H1 (cell line): ENCODE results near the gene ATP6AP1. TPM values are rescaled to one million over a fixed set of nuclear protein-coding genes. Genes with fewer than 3 reads are reported as not detected.

Source experiments
- CTCF ChIA-PET: fragments of 300-600 bp; sonication (Branson Sonifier 250); formaldehyde crosslinking; loops from one replicate; lab custom pipeline; 2021; ENCODE audit not compliant: partially characterized antibody; lab: Charles Lee
- POLR2A ChIA-PET: fragments of 300-600 bp; sonication (Branson Sonifier 250); formaldehyde crosslinking; loops from one replicate; lab custom pipeline; 2021; ENCODE audit warnings: inconsistent platforms; ENCODE audit not compliant: partially characterized antibody; lab: Charles Lee
- DNase-seq, 2 experiments: peaks; one replicate each; pipeline versions ENCODE4 v3.0.0 to v3.0.0-alpha.2; 2010 to 2022; ENCODE audit warnings: low spot score in 2 of 2, low read depth in 1 of 2, mixed read lengths in 1 of 2
- FAIRE-seq: peaks from 2 replicates; lab custom pipeline; 2011; peaks lifted over from hg19 to GRCh38; lab: Jason Lieb, UNC
- H2AFZ ChIP-seq: 2 replicates; pipeline ENCODE4 v1.8.1; 2012; ENCODE audit warnings: low read length, inconsistent platforms
- H2AK5ac ChIP-seq: 2 replicates; pipeline ENCODE4 v1.6.1; 2013; ENCODE audit warnings: low read depth, low read length
- H2BK120ac ChIP-seq: replicated peaks from 2 replicates; pipeline ENCODE3; 2013; ENCODE audit warnings: low read depth, low read length, inconsistent platforms
- H2BK12ac ChIP-seq: 2 replicates; pipeline ENCODE4 v1.6.1; 2013; ENCODE audit warnings: low read depth, low read length
- H2BK15ac ChIP-seq: 2 replicates; pipeline ENCODE4 v1.6.1; 2013; ENCODE audit warnings: low read length
- H2BK20ac ChIP-seq: 2 replicates; pipeline ENCODE4 v1.6.1; 2013; ENCODE audit warnings: low read length
- H2BK5ac ChIP-seq: 2 replicates; pipeline ENCODE4 v1.6.1; 2013; ENCODE audit warnings: low read depth, low read length
- H3K14ac ChIP-seq: 2 replicates; pipeline ENCODE4 v1.6.1; 2013; ENCODE audit warnings: inconsistent platforms; ENCODE audit not compliant: insufficient read length
- H3K18ac ChIP-seq: 2 replicates; pipeline ENCODE4 v1.6.1; 2013; ENCODE audit warnings: low read length; ENCODE audit errors: extremely low read depth
- H3K23ac ChIP-seq: 2 replicates; pipeline ENCODE4 v1.6.1; 2013; ENCODE audit warnings: inconsistent platforms; ENCODE audit not compliant: insufficient read length
- H3K23me2 ChIP-seq: 2 replicates; pipeline ENCODE4 v1.6.1; 2013; ENCODE audit warnings: low read depth, low read length
- H3K27ac ChIP-seq: 2 replicates; pipeline ENCODE4 v1.6.1; 2011; ENCODE audit warnings: low read depth, low read length, inconsistent platforms
- H3K27me3 ChIP-seq, 4 experiments: replicated peaks in 1 of 4; 1 replicate in 1 of 4; 2 replicates in 3 of 4; pipeline versions ENCODE4 v1.6.1 to v1.8.1; 2011 to 2013; ENCODE audit warnings: low read length in 3 of 4, mild to moderate bottlenecking in 3 of 4, inconsistent platforms in 2 of 4, mixed read lengths in 2 of 4, moderate library complexity in 1 of 4; ENCODE audit not compliant: control insufficient read depth in 3 of 4, insufficient read depth in 3 of 4; ENCODE audit errors: extremely low read depth in 1 of 4
- H3K36me3 ChIP-seq, 4 experiments: 2 replicates each; pipeline versions ENCODE4 v1.6.1 to v1.8.1; 2011 to 2013; ENCODE audit warnings: mild to moderate bottlenecking in 4 of 4, low read length in 3 of 4, moderate library complexity in 2 of 4, control low read depth in 1 of 4, inconsistent platforms in 1 of 4; ENCODE audit not compliant: insufficient read depth in 4 of 4, control insufficient read depth in 2 of 4
- H3K4ac ChIP-seq: replicated peaks from 2 replicates; pipeline ENCODE3; 2013; ENCODE audit warnings: low read length, low read depth, mixed read lengths, inconsistent platforms; ENCODE audit not compliant: insufficient read length
- H3K4me1 ChIP-seq, 4 experiments: replicated peaks in 1 of 4; 1 replicate in 1 of 4; 2 replicates in 3 of 4; pipeline versions ENCODE4 v1.6.1 to v1.8.1; 2011 to 2013; ENCODE audit warnings: low read length in 3 of 4, inconsistent platforms in 2 of 4, mixed read lengths in 1 of 4; ENCODE audit not compliant: insufficient read depth in 4 of 4, control insufficient read depth in 3 of 4
- H3K4me2 ChIP-seq, 2 experiments: 2 replicates each; pipeline versions ENCODE4 v1.6.1 to v1.8.1; 2011 to 2013; ENCODE audit warnings: low read depth in 2 of 2, low read length in 2 of 2, control low read depth in 1 of 2, inconsistent platforms in 1 of 2, mild to moderate bottlenecking in 1 of 2; ENCODE audit not compliant: insufficient read depth in 1 of 2
- H3K4me3 ChIP-seq, 4 experiments: fragments of 200-600, 300-600 bp in 1 of 4; sonication (generic), shearing (Covaris generic), sonication (Bioruptor Twin) in 1 of 4; 2 replicates each; pipeline versions ENCODE4 v1.5.1 to v1.8.1; 2011 to 2016; ENCODE audit warnings: low read length in 4 of 4, low read depth in 3 of 4, control low read depth in 2 of 4, inconsistent platforms in 2 of 4, mild to moderate bottlenecking in 2 of 4, mixed read lengths in 1 of 4, moderate library complexity in 1 of 4; ENCODE audit not compliant: insufficient read depth in 2 of 4; ENCODE audit errors: extremely low read depth in 1 of 4
- H3K56ac ChIP-seq: replicated peaks from 2 replicates; pipeline ENCODE3; 2013; ENCODE audit warnings: low read depth, mild to moderate bottlenecking, mixed read lengths, low read length, inconsistent platforms; ENCODE audit not compliant: insufficient read length
- H3K79me1 ChIP-seq: 2 replicates; pipeline ENCODE4 v1.6.1; 2013; ENCODE audit warnings: low read depth, low read length, control low read depth
- H3K79me2 ChIP-seq, 2 experiments: 2 replicates each; pipeline versions ENCODE4 v1.6.1 to v1.8.1; 2012 to 2013; ENCODE audit warnings: low read length in 2 of 2, mild to moderate bottlenecking in 2 of 2, inconsistent platforms in 1 of 2; ENCODE audit not compliant: insufficient read depth in 2 of 2, control insufficient read depth in 1 of 2
- H3K9ac ChIP-seq, 4 experiments: replicated peaks in 1 of 4; 1 replicate in 1 of 4; 2 replicates in 3 of 4; pipeline versions ENCODE4 v1.6.1 to v1.8.1; 2011 to 2013; ENCODE audit warnings: low read depth in 3 of 4, low read length in 3 of 4, control low read depth in 2 of 4, mild to moderate bottlenecking in 2 of 4, moderate library complexity in 2 of 4, inconsistent platforms in 1 of 4; ENCODE audit errors: extremely low read depth in 1 of 4
- H3K9me3 ChIP-seq, 2 experiments: 2 replicates each; pipeline versions ENCODE4 v1.6.1 to v1.8.1; 2012 to 2013; ENCODE audit warnings: mild to moderate bottlenecking in 2 of 2, moderate library complexity in 2 of 2, control low read depth in 1 of 2, inconsistent platforms in 1 of 2, low read depth in 1 of 2, low read length in 1 of 2, mixed read lengths in 1 of 2; ENCODE audit not compliant: insufficient read depth in 2 of 2
- H4K20me1 ChIP-seq, 2 experiments: replicated peaks in 1 of 2; 2 replicates each; pipeline versions ENCODE3 to v1.8.1; 2011 to 2013; ENCODE audit warnings: inconsistent platforms in 2 of 2, low read length in 2 of 2, mild to moderate bottlenecking in 1 of 2; ENCODE audit not compliant: insufficient read depth in 2 of 2, control insufficient read depth in 1 of 2
- H4K5ac ChIP-seq: 2 replicates; pipeline ENCODE4 v1.6.1; 2013; ENCODE audit warnings: low read length, low read depth, mixed read lengths, inconsistent platforms; ENCODE audit not compliant: insufficient read length
- H4K8ac ChIP-seq: 2 replicates; pipeline ENCODE4 v1.8.0; 2013; ENCODE audit warnings: mild to moderate bottlenecking, moderate library complexity, low read length, inconsistent platforms; ENCODE audit not compliant: insufficient read depth; ENCODE audit errors: extremely low read depth
- H4K91ac ChIP-seq: replicated peaks from 2 replicates; pipeline ENCODE3; 2013; ENCODE audit warnings: low read length, mixed read lengths, inconsistent platforms; ENCODE audit not compliant: insufficient read length
- CBX5 ChIP-seq: fragments of 300-800, 300-1000 bp; sonication (generic); IDR thresholded peaks from 2 replicates; pipeline ENCODE4 v1.7.1; 2016; ENCODE audit warnings: antibody characterized with exemption, low read length, low read depth
- CBX8 ChIP-seq: fragments of 300-800, 300-1000 bp; sonication (generic); IDR thresholded peaks from 2 replicates; pipeline ENCODE4 v1.7.1; 2016; ENCODE audit warnings: low read depth, low read length, borderline replicate concordance
- CREB1 ChIP-seq: IDR thresholded peaks from 2 replicates; pipeline ENCODE4 v1.6.1; 2012; ENCODE audit warnings: inconsistent platforms
- MAFK ChIP-seq: IDR thresholded peaks from 2 replicates; pipeline ENCODE4 v1.6.1; 2012; ENCODE audit warnings: low read depth, mild to moderate bottlenecking, improper control_type of control experiment, low read length
- NANOG ChIP-seq: IDR thresholded peaks from 2 replicates; pipeline ENCODE4 v1.6.1; 2011; ENCODE audit warnings: low read length, low read depth, mild to moderate bottlenecking, inconsistent platforms; ENCODE audit not compliant: insufficient read depth, poor library complexity, severe bottlenecking
- POU5F1 ChIP-seq: IDR thresholded peaks from 2 replicates; pipeline ENCODE4 v1.6.1; 2011; ENCODE audit warnings: low read depth, mild to moderate bottlenecking, low read length, moderate library complexity
- RFX5 ChIP-seq: IDR thresholded peaks from 2 replicates; pipeline ENCODE4 v1.6.1; 2011; ENCODE audit warnings: low read depth, low read length, improper control_type of control experiment, borderline replicate concordance
- SP4 ChIP-seq: IDR thresholded peaks from 2 replicates; pipeline ENCODE4 v1.6.1; 2012; ENCODE audit warnings: low read length, inconsistent platforms
- SRF ChIP-seq: IDR thresholded peaks from 2 replicates; pipeline ENCODE4 v1.6.1; 2011; ENCODE audit warnings: mild to moderate bottlenecking, low read depth, low read length, moderate library complexity
- WGBS, 2 experiments: shearing (Covaris generic) in 1 of 2; methylation state at CpG; one replicate each; pipeline versions ENCODE4 v1.1.6 to v1.1.7; 2013 to 2015; ENCODE audit warnings: low lambda C conversion rate in 2 of 2, mixed read lengths in 2 of 2, inconsistent platforms in 1 of 2, low coverage in 1 of 2, missing lambda C conversion rate in 1 of 2; ENCODE audit not compliant: insufficient replicate concordance in 2 of 2, insufficient coverage in 1 of 2, insufficient read length in 1 of 2; ENCODE audit errors: extremely low coverage in 1 of 2, missing lambda C conversion rate in 1 of 2; 5-methylcytosine and 5-hydroxymethylcytosine counted together
- polyA plus RNA-seq, 7 experiments: library from polyadenylated mRNA; depleted of rRNA in 3 of 7; stranded (reverse) in 5 of 7; unstranded in 2 of 7; fragments of >200 nt in 5 of 7; fragments of 200-250 nt in 2 of 7; gene quantifications; 1 replicate in 5 of 7; 2 replicates in 1 of 7; 4 replicates in 1 of 7; pipeline versions ENCODE4 v1.2.1 to v1.2.3, GENCODE V29; 2011 to 2013; ENCODE audit warnings: missing spikeins in 2 of 7, mixed read lengths in 2 of 7
- total RNA-seq: library from RNA; stranded (reverse); fragmentation: NEBNext Ultra II Directional; extraction: Animal tissue kit (Norgen Biotek cat#: 25700); gene quantifications from 2 replicates; pipeline ENCODE4 v1.2.1, GENCODE V29; 2021

ATP6AP1 gene
- total and polyA plus RNA-seq, 2 of the 8 experiments (the other 6 are each of a cell fraction or from before 2014, with no cell fraction given) = 44.6 to 80.8 TPM

DNA sequence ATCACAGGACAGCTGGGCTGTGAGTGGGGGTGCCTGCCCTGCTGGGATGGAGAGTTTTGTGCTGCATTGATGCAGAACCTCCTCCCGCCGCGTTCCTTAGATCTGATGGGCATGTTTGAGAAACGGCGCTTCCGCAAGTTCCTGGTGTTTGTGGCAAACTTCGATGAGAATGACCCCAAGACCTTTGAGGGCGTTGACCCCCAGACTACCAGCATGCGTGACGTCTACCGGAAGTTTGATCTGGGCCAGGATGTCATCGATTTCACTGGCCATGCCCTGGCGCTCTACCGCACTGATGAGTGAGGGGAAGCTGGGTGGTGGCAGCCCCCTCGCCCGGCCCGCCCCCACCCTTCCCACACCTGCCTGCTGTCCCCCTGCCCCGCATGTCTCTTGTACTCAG, 11.4 kb downstream of the ATP6AP1 start:
- Histone ChIP-seq H2AK5ac (no peak overlapping the region), H3K9ac (no peak overlapping the region), H4K91ac (no peak overlapping the region), H3K79me2 (peaks cover 0 to 17% of the 10 kb centered on the region in 2 experiments; a peak in 2 of 4 replicates), H3K27me3 (no peaks in the 10 kb centered on the region), H3K56ac (no peak overlapping the region), H4K5ac (no peak overlapping the region), H3K27ac (no peak overlapping the region), H3K4ac (no peak overlapping the region), H3K9me3 (no peaks in the 10 kb centered on the region), H3K18ac (no peak overlapping the region), H4K8ac (no peak overlapping the region), H3K14ac (no peak overlapping the region), H2BK5ac (no peak overlapping the region), H3K36me3 (peaks cover 0 to 27% (median 12%) of the 10 kb centered on the region in 4 experiments; a peak in 5 of 8 replicates), H2BK12ac (no peak overlapping the region), H2BK120ac (no peak overlapping the region), H3K23ac (no peak overlapping the region), H2BK20ac (no peak overlapping the region), H2BK15ac (no peak overlapping the region), H2AFZ (no peak overlapping the region), H3K4me3 (no peak overlapping the region), H3K23me2 (peaks cover 6% of the 10 kb centered on the region; the same call in 1 of the 2 replicates), H3K4me2 (no peak overlapping the region), H3K4me1 (peaks cover 0 to 9% (median 5%) of the 10 kb centered on the region in 4 experiments; a peak in 6 of 7 replicates), H4K20me1 (peaks cover 0 to 12% of the 10 kb centered on the region in 2 experiments), H3K79me1 (no peaks in the 10 kb centered on the region)
- WGBS, 2 experiments = 100% methylated on average over 1 of the region's 18 CpGs; no CpG with 5 or more reads in 1 of the 2 experiments
- FAIRE-seq = no peak
- POLR2A ChIA-PET = no interaction called here
- CTCF ChIA-PET = no interaction called here
- no peak for TF ChIP-seq SP4
- no peak for TF ChIP-seq POU5F1
- TF ChIP-seq SRF = no peak
- no peak for TF ChIP-seq CBX5
- TF ChIP-seq CBX8 = no peak
- no peak for TF ChIP-seq CREB1
- no peak for TF ChIP-seq NANOG
- TF ChIP-seq MAFK = no peak
- TF ChIP-seq RFX5 = no peak
- DNase-seq = no peak
